K562 treated with DMSO at 1 percent for 24 hours (cell line): ENCODE data around the gene ACKR2. TPM values are rescaled to one million over a fixed set of nuclear protein-coding genes. Genes with fewer than 3 reads are reported as not detected.

ENCODE experiments used
- total RNA-seq: library from RNA; unstranded; fragments of 300-600 nt; gene quantifications from 2 replicates; pipeline ENCODE4 v1.2.3, GENCODE V29; 2022; ENCODE audit warnings: low read depth; ENCODE audit not compliant: insufficient read depth

The ACKR2 gene
- 0.56 and 1.1 TPM in 2 replicates for total RNA-seq

GRCh38 chr3:42809202-42809601 is at the start of gene ACKR2:
TSS of gene ACKR2 (plus strand) at chr3:42809445. CDS start at chr3:42864503, 55,058 bp downstream.

GRCh38 chr3:42772670-42773408 is 36.4 kb upstream of the ACKR2 start, which contains the start of gene CCDC13:
TSS of gene CCDC13 (minus strand) at chr3:42773253. CDS start at chr3:42758345, 14,908 bp downstream.

GRCh38 chr3:42804106-42804830 is 5.0 kb upstream of the ACKR2 start, which contains the start of gene HIGD1A:
TSS of gene HIGD1A (minus strand) at chr3:42804490. CDS start at chr3:42794253, 10,237 bp downstream.

GRCh38 chr3:42875325-42876151 is 66.3 kb downstream of the ACKR2 start, which contains the start of gene CYP8B1:
TSS of gene CYP8B1 (minus strand) at chr3:42875879. CDS start at chr3:42875816, 63 bp downstream.

GRCh38 chr3:42906070-42906847 is 97.0 kb downstream of the ACKR2 start, which contains the start of gene ZNF662:
TSS of gene ZNF662 (plus strand) at chr3:42906142. CDS start at chr3:42908115, 1,973 bp downstream.

Other genes starting within 250 kb of the ACKR2 start
- 54.6 and 67.8 TPM in 2 replicates for gene SEC22C, start 227.5 kb upstream of the ACKR2 start, total RNA-seq
- 56.5 and 57.4 TPM in 2 replicates for gene SS18L2, start 218.6 kb upstream of the ACKR2 start, total RNA-seq
- 13.1 and 15.6 TPM in 2 replicates for gene NKTR, start 208.8 kb upstream of the ACKR2 start, total RNA-seq
- gene ZBTB47, start 155.7 kb upstream of the ACKR2 start, total RNA-seq = 2.2 and 2.8 TPM in 2 replicates
- not detected in 2 replicates for gene KLHL40, start 123.9 kb upstream of the ACKR2 start, total RNA-seq
- 0.21 TPM in 1 of 2 replicates, not detected in the other for gene HHATL, start 106.6 kb upstream of the ACKR2 start, total RNA-seq
- gene CCDC13, start 36.2 kb upstream of the ACKR2 start, total RNA-seq = 1.2 and 1.7 TPM in 2 replicates
- gene HIGD1A, start 5.0 kb upstream of the ACKR2 start, total RNA-seq = 94.5 and 121 TPM in 2 replicates
- gene CYP8B1, start 66.4 kb downstream of the ACKR2 start, total RNA-seq = not detected in 2 replicates
- 0.59 and 0.98 TPM in 2 replicates for gene ZNF662, start 96.7 kb downstream of the ACKR2 start, total RNA-seq
- 0.51 TPM in 1 of 2 replicates, not detected in the other for gene GASK1A, start 169.9 kb downstream of the ACKR2 start, total RNA-seq